NOMO-1 (cell line): ENCODE results near the gene FAM120B.
"Not testable (repeated sequence)": the region's sequence is repeated elsewhere in the genome, so short reads cannot be mapped to it uniquely, and the experiment has no call there.

Experiments used
- DNase-seq, 2 experiments: peaks; one replicate each; lab custom pipeline; 2025; ENCODE audit not compliant: unreplicated experiment in 2 of 2; lab: John Stamatoyannopoulos, UW

The FAM120B gene, protein sequence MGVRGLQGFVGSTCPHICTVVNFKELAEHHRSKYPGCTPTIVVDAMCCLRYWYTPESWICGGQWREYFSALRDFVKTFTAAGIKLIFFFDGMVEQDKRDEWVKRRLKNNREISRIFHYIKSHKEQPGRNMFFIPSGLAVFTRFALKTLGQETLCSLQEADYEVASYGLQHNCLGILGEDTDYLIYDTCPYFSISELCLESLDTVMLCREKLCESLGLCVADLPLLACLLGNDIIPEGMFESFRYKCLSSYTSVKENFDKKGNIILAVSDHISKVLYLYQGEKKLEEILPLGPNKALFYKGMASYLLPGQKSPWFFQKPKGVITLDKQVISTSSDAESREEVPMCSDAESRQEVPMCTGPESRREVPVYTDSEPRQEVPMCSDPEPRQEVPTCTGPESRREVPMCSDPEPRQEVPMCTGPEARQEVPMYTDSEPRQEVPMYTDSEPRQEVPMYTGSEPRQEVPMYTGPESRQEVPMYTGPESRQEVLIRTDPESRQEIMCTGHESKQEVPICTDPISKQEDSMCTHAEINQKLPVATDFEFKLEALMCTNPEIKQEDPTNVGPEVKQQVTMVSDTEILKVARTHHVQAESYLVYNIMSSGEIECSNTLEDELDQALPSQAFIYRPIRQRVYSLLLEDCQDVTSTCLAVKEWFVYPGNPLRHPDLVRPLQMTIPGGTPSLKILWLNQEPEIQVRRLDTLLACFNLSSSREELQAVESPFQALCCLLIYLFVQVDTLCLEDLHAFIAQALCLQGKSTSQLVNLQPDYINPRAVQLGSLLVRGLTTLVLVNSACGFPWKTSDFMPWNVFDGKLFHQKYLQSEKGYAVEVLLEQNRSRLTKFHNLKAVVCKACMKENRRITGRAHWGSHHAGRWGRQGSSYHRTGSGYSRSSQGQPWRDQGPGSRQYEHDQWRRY

DNA sequence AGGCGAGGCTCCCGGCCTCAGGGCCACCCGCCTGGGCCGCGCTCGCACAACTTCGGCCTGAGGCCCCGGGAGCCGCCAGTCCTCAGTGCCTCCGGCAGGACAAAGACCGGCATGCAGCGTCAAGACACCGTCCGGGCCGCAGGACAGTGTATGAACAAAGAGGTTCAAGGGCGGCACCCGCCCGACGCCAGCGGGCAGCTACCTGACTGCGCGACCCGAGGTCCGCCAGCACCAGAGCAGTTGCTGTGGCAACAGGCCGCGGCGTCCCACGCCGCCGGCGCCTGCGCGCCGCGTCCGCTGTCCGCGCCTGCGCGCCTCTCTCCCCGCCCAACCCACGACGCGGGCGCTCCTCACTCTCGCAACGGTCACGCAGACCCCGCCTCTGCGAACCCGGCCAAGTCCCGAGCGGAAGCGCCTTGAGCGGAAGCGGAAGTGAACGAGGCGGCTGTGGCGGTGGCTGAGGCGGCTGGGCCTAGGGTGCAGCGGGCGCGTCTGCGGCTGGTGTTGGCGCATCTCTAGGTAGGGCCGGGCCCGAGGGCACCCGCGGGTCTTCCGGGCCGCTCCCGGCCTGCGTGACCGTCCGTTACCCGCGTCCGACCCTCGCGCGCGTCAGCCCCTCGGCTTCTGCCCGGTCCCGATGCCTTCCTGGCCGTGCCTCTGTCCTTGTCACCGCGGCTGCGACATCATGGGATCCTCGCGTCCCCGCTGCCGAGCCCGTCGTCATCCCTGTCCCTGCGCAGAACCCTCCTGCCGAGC, at the start of gene FAM120B:
TSS of gene FAM120B (plus strand) at position 435 of the 756 bp plus-strand sequence. CDS start 10,633 bp downstream, outside the sequence.
- peak; percentile 94 to 98 for DNase-seq

DNA sequence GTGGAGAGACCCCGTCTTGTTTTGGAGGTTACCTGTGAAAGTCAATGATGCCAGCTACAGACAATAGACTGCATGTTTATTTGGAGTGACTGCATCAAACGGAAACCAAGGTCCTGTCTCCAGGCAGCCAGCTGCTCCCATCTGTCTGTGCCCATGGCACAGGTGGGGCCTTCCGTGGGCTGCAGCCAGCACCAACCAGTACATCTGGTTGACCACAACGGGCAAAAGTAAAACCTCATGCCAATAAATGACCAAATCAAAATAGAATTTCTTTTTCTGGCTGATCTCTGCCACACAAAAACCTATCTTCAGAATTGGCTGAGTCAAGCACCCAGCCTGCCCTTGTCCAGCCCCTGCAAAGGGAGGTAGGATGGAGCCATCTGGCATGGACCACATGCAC, 49.2 kb upstream of the FAM120B start:
- no peak for DNase-seq

DNA sequence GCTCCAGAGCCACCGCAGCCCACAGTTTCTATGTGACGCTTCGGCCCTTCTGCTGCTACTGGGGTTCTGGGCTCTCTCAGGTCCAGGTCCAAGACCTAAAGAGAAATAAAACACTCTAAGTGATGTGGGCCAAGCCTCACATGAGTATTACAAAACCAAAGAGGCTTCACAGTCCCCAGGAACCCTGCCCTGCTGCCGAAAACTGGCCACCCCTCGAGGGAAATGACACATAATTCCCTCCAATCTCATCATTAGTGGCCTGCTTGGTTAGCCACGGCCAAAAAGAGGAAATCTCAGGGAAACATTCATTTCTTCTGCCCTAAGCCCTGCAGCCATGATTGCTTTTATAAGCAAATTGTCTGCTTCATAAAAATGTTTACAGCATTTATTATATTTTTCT, 48.2 kb upstream of the FAM120B start:
- DNase-seq: peak; percentile 2 to 15

DNA sequence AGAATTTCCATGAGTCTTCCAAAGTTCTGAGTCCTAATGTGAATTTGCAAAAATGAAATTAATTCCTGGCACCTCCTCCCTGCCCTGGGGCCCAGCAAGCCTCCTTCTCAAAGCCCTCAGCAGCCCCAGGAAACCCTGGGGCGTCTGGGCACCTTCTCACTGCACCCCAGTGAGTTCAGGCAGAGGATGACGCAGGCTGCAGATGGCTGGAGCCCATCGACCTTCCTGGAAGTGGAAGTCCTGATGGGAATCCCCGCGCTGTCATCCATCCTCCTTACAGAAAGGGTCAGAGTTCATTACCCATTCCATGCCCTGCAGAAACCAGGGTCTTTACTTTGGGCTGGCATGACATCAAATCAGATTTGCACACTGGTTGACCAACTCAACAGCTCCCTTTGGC, 47.3 kb upstream of the FAM120B start:
- no peak for DNase-seq

DNA sequence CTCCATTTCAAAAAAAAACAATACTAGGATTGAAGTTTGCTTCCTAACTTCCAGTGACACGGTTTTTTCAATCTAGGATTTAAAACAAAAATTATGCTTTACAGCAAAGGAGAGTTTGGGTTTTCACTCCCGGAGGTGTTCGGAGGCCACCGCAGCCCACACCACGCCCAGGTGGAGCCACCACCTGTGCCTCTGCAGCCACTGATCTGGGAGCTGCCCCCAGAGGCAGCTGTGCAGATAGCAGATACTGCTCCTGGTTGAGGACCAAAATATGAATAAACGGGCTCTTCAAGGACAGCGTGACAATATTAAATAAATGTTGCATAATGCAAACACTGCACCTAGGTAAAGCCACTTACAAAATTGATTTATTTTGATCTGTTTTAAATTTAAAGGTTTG, 45.9 kb upstream of the FAM120B start:
- no peak for DNase-seq

DNA sequence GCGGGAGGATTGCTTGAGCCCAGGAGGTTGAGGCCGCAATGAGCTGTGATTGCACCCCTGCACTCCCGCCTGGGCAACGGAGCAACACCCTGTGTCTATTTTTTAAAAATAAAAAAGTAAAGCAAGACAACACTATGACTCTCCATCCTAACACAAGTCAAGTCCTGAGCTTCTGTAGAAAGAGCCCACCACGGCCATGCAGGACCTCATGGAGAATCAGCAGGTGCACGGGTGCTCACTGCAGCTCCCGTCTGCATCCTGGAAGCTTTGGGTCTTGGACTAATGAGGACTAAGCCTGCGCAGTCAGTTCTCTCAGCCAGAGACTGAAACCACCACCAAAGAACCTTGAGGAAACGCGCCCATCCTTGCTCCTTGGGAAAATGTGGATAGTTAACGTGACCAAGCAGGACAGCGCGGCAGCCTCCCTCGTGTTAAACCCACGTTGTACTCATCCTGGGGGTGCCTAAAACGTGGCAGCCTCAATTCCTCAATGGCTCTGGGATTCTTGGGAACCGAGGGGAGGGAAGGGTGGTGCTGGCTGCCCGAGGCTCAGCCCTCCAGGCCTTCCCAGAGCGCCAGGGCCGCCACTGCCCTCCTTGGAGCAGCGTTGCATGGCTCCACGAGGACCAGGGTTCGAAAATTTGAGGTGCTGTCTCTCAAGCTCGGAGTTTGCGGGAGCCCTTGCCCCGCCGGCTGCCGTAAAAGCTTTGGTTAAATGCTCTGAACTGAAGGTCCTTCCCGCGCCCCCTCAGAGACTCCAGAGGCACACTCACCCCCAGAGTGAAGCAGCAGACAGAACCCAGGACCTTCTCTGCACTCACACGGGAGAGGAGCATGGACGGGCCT, 44.7 kb upstream of the FAM120B start:
- no peak for DNase-seq

DNA sequence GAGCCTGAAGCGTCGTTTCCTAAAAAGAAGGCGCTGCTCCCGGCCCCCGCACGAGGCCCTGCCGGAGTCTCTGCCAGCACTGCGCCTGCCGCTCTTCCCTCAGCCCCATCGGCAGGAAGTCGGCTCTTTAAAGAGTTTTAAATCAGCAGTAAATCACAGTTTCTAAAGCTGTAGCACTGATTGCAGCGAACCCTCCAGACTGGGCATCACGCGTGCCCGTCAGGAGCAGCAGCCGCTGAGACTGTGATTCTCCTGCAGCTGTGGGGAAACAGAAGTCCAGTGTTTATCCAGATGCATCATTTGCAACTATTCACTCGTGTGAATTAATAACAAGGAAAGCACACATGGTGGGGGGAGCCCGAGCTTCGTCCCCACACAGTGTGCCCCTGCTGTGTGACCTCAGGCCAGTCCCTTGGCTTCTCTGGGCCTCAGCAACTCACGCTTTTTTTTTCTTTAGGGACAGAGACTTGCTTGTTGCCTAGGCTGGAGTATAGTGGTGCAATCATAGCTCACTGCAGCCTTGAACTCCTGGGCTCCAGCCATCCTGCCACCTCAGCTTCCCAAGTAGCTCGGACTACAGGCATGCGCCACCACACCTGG, 44.0 kb upstream of the FAM120B start:
- DNase-seq: no peak

DNA sequence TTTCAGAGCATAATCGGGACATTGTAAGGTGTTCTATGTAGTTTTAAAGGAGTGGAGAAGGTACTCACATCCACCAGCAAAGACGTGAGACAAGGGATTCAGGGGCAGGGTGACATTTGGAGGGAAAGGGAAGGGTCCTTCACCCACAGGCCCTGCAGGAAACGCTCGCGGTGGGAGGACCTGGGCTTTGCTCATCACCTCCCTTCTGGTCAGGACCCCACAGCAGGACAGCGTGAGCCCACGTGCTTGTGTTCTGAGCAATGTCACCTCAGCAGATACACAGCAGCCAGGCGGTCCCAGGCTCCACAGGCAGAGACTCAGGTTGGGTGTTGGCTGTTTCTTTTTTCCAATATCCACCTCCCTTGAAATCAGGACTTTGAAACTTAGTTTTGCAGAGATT, 43.1 kb upstream of the FAM120B start:
- DNase-seq: no peak

DNA sequence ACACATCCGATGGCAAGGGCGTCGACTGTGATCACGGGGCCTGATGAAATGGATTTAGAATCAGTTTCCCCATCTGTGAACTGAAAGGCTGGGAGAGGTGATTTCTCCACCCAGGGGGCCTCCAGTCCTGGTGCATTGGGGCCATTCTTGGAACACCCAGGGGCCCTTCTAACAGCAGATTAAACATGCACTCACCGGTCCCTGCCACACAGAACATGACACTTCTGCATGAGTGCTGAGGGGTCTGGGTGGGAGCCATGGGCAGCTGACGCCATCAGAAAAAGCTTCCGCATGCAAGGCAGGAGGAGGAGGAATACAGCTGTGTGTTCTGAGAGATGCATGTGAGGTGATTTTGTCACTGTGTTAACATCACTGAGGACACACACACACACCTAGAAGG, 42.5 kb upstream of the FAM120B start:
- DNase-seq: no peak

DNA sequence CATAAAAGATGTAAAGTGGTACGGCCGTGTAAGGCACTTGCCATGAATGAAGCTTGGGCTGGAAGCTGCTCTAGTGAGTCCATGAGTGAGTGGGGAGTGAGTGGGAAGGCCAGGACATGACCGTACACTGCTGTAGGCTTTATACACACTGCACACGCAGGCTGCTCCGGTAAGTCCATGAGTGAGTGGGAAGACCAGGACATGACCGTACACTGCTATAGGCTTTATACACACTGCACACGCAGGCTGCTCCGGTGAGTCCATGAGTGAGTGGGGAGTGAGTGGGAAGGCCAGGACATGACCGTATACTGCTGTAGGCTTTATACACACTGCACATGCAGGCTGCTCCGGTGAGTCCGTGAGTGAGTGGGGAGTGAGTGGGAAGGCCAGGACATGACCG, 41.9 kb upstream of the FAM120B start:
- not testable (repeated sequence) for DNase-seq

DNA sequence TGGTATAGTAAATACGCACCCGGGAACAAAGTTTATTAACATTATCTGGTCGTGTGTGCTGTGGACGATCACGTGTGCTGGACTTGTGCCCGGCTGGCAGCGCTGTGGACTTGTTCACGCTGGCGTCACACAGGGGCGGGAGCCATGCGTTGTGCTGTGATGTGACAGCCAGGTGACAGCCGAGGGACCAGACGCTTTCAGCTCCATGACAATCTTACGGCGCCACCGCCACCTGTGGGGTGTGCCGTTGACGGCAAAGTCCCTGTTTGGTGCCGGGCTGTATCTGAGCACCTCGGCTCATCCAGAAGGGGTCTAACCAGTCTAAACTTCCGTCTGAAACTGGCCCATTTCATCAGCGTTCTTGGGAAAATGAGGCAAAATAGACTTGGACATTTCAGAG, 40.9 kb upstream of the FAM120B start:
- DNase-seq: no peak

DNA sequence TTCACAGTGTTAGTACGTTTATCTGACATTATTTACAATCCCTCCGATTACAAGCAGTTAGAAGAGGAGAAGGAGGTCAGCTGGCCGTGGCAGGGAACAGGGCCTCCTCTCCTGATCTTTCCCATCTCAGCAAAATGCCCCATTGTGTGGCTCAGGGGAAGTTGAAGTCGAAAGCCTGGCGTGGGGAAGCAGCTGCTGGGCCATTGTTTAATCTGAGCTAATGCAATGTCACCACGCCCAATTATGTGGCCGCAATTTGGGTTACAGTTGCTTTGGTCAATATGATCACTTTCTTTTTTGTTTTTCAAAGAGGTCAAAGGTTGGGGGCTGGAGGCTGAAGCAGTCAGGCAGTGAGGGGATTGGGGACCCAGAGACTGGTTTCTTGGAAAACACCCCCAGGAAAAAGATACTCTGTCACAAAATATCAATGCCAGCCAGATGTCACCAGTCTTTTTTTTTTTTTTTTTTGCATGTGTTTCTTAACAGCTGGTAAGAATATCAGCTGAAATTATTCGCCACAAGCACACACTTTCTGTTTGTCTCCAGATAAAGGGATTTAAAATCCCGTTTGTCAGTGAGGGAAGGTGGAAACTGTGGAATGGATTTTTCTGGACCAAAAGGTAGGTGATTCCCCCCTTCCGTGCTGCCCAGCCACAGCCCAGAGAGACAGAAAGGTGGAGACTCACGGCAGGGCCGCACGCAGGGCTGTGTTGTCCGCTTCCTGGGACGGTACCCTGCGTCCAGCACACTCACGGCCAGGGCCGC, 40.3 kb upstream of the FAM120B start:
- peak; percentile 52 to 75 for DNase-seq

DNA sequence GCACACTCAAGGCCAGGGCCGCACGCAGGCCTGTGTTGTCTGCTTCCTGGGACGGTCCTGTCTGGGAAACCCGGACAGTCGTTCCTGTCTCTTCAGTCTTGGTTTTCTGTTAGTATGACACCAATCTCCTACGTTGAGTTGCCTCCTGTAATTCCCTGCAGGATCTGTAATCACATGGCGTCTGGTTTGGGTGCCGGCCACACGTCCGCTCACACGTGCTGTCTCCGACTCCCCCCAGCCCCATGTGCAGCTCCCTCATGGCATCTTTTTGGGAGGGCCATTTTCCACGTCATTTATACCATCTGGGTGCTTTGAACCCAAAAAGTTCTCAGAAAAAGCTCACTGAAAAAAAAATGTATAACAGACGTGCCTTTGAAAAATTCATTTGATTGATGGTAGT, 38.9 kb upstream of the FAM120B start:
- DNase-seq: no peak

DNA sequence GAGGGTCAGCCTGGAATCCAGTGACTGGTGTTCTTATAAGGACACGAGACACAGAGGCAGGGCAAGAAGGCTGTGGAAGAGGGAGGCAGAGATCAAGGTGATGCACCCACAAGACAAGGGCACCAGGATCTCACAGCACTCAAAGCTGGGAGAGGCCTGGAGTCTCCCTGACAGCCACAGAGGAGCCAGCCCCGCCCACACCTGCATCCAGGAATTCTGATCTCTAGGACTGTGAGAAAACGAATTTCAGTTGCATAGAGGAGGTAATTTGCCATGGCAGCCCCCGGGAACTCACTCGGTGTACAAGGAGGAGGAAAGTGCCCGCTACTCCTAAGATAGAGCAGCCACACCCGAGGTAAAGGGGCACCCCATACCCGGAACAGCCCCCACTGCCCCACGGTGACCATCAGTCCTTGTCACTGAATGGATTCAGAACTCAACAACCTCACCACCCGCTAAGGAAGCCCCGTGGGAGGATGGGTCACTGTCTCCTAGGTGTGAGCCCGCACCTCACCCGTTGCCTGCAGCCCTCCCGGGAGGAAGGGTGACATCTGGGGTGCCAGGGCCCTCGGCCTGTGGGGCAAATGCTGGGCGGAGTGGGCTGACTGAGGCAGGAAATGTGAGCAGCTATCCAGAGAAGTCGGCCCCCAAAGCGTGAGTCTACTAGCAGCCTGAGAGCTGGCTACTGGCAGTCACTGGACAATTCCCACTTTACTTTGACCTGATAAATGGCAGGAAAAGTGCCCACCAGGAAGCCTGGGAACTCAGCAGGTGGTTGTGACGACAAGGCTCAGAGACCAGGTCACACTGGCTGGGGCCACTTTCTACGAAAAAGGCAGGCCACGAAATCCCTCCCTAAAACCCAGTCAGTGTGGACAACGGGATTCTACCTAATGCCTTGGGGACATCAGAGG, 38.1 kb upstream of the FAM120B start:
- no peak for DNase-seq

DNA sequence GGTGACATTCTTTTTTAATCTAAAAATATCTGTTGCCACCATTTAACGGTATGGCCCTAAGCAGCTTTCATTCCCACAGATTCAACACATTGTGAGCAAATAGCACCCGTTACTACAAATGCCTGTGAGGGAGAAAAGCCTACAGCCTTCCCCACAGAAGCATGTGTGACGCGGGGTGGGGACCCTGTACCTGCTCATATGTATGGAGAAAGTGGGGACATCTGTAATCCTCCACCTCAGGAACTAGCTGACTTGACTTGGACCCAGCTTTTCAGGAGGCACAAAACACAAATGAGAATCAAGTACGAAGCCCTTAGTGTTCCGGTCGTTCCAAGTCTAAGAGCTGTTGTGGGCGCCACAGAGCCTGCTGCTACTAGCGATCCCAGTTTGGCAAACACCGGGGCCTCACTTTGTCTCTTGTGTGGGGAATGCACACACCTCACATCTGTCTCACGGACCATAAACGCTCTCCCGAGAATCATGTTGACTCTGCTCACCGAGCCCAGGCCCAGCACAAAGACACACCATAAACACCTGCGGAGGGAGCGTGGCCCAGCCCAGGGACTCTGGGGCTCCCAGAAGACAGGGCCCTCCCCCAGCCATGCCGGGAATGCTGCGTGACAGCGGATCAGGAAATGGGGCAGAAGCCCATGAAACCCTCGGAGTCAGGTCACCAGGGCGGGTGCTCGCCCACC, 37.3 kb upstream of the FAM120B start:
- no peak for DNase-seq

DNA sequence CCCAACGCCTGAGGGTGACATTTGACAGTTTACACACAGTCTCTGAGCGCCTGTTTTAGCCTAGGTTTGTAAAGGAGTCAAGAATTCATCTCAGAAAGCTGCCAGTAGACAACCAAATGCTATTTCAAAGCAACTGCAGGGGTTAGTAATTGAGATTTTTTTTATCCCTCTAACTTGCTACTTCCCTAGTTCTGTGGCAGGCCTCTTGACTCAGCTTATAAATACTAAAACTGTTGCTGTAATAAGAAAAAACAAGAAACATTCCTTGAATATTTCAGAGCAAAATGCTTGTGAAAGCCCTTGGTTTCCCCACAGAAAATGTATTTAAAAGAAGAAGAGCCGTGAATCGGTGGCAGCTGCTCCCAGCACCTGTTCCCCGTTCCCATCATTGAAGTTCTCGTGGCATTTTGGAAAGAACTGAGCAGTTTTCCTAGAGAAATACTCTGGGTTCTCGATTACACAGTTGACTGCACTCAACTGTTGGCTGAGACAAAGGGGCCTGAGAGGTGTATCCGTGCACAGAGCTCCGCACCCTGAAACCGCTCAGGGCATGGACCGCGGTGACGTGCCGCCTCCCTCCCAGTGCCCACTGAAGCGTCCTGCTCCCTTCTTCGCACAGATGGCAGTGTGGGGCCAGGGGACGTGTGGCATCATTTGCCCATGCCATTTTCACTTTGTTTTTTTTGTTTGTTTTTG, 36.6 kb upstream of the FAM120B start:
- DNase-seq: peak in 1 of 2 experiments; percentile 12
